H1 (cell line): ENCODE data around the gene ATP7A.

ENCODE experiments used
- BRCA1 ChIP-seq: IDR thresholded peaks from 2 replicates; pipeline ENCODE4 v1.6.1; 2012; ENCODE audit warnings: low read depth, low read length, improper control_type of control experiment
- CEBPB ChIP-seq: IDR thresholded peaks from 2 replicates; pipeline ENCODE4 v1.6.1; 2012; ENCODE audit warnings: low read depth, low read length
- CREB1 ChIP-seq: IDR thresholded peaks from 2 replicates; pipeline ENCODE4 v1.6.1; 2012; ENCODE audit warnings: inconsistent platforms
- EP300 ChIP-seq, 2 experiments: IDR thresholded peaks; 1 replicate in 1 of 2; 2 replicates in 1 of 2; pipeline ENCODE4 v1.6.1; 2011 to 2012; ENCODE audit warnings: low read depth in 2 of 2, low read length in 2 of 2, mild to moderate bottlenecking in 2 of 2, borderline replicate concordance in 1 of 2, inconsistent platforms in 1 of 2, moderate library complexity in 1 of 2
- EZH2 ChIP-seq: fragments of 200-600 bp; sonication (generic); IDR thresholded peaks from 2 replicates; pipeline ENCODE4 v1.7.1; 2012; ENCODE audit warnings: low read depth, mild to moderate bottlenecking, moderate library complexity, low read length, inconsistent platforms; ENCODE audit not compliant: severe bottlenecking
- GTF2F1 ChIP-seq: IDR thresholded peaks from 2 replicates; pipeline ENCODE4 v1.6.1; 2012; ENCODE audit warnings: low read depth, low read length, improper control_type of control experiment, borderline replicate concordance
- POLR2AphosphoS5 ChIP-seq: IDR thresholded peaks from 2 replicates; pipeline ENCODE4 v1.6.1; 2011; ENCODE audit warnings: low read depth, low read length
- RAD21 ChIP-seq, 2 experiments: IDR thresholded peaks in 1 of 2; conservative IDR thresholded peaks in 1 of 2; 2 replicates each; pipeline ENCODE4 v1.6.1; 2011; ENCODE audit warnings: low read depth in 2 of 2, low read length in 2 of 2, improper control_type of control experiment in 1 of 2, inconsistent platforms in 1 of 2, mild to moderate bottlenecking in 1 of 2, moderate library complexity in 1 of 2
- RFX5 ChIP-seq: IDR thresholded peaks from 2 replicates; pipeline ENCODE4 v1.6.1; 2011; ENCODE audit warnings: low read depth, low read length, improper control_type of control experiment, borderline replicate concordance
- SP1 ChIP-seq: IDR thresholded peaks from 2 replicates; pipeline ENCODE4 v1.6.1; 2011; ENCODE audit warnings: low read depth, low read length
- ZNF274 ChIP-seq: IDR thresholded peaks from 2 replicates; pipeline ENCODE4 v1.7.0; 2012; ENCODE audit warnings: low read length, borderline replicate concordance; ENCODE audit errors: extremely low read depth
- TF ChIP-seq, protein P1 (sequence below), 3 experiments: IDR thresholded peaks; 1 replicate in 2 of 3; 2 replicates in 1 of 3; pipeline versions ENCODE4 v1.5.1 to v1.6.1; 2011; ENCODE audit warnings: low read length in 3 of 3, mild to moderate bottlenecking in 3 of 3, inconsistent platforms in 2 of 3, low read depth in 1 of 3, moderate library complexity in 1 of 3; ENCODE audit not compliant: insufficient read depth in 1 of 3; ENCODE audit errors: control extremely low read depth in 1 of 3
- TF ChIP-seq, protein P2 (sequence below): IDR thresholded peaks from 2 replicates; pipeline ENCODE4 v1.6.1; 2012; ENCODE audit warnings: inconsistent platforms

DNA sequence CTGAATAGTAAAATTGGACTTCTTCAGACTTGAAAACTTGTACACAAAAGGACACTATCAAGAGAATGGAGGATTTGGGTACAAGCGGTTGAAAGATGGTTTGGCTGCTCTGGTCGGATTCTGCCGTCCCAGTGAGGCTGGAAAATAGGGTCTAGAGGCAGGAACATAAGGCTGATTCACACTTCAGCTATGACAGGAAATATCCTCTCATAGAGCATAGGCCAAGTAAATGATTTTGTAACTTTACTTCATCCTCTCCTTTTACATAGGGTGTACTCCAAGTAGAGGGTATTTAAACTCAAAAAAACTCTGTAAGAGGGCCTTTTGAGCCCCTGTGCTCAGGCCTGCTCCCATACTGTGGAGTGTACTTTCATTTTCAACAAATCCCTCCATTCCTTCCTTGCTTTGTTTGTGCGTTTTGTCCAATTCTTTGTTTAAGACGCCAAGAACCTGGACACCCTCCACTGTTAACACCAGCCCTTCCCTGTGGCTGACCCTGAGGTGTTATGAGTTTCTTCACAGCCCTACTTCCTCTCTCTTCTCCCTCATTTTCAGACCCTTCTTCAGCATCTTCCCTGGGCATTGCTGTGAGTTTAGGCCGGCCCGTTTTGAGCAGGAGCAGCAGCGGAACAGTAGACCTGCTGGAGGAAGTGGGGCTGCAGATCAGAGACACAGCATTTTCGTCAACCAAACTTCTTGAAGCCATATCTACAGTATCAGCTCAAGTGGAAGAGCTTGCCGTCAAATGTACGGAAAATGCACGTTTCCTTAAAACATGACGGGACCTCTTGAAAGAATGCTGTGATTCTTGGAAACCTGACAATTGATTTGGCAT lies 51.8 kb downstream of the ATP7A start:
- no peak for TF ChIP-seq CREB1
- TF ChIP-seq ZNF274 = no peak
- TF ChIP-seq EP300 (IDR thresholded peaks at IDR 0.05; ENCODE audit: borderline replicate concordance in 1 of 2, low read depth in 2 of 2, low read length in 2 of 2) = no peak
- no peak for TF ChIP-seq RAD21 (IDR thresholded peaks at IDR 0.05 in 1 of 2, conservative IDR thresholded peaks at IDR 0.05 in 1 of 2; ENCODE audit: low read depth in 2 of 2, low read length in 2 of 2)
- TF ChIP-seq, protein P1, sequence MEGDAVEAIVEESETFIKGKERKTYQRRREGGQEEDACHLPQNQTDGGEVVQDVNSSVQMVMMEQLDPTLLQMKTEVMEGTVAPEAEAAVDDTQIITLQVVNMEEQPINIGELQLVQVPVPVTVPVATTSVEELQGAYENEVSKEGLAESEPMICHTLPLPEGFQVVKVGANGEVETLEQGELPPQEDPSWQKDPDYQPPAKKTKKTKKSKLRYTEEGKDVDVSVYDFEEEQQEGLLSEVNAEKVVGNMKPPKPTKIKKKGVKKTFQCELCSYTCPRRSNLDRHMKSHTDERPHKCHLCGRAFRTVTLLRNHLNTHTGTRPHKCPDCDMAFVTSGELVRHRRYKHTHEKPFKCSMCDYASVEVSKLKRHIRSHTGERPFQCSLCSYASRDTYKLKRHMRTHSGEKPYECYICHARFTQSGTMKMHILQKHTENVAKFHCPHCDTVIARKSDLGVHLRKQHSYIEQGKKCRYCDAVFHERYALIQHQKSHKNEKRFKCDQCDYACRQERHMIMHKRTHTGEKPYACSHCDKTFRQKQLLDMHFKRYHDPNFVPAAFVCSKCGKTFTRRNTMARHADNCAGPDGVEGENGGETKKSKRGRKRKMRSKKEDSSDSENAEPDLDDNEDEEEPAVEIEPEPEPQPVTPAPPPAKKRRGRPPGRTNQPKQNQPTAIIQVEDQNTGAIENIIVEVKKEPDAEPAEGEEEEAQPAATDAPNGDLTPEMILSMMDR (IDR thresholded peaks at IDR 0.05; ENCODE audit: control extremely low read depth in 1 of 3, insufficient read depth in 1 of 3, low read depth in 1 of 3, low read length in 3 of 3) = no peak
- TF ChIP-seq BRCA1 = no peak
- TF ChIP-seq POLR2AphosphoS5 = no peak
- TF ChIP-seq EZH2 = no peak
- TF ChIP-seq, protein P2, sequence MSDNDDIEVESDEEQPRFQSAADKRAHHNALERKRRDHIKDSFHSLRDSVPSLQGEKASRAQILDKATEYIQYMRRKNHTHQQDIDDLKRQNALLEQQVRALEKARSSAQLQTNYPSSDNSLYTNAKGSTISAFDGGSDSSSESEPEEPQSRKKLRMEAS = no peak
- no peak for TF ChIP-seq RFX5
- TF ChIP-seq GTF2F1 = no peak
- TF ChIP-seq CEBPB = no peak
- no peak for TF ChIP-seq SP1
